Activated CD4-positive, alpha-beta T cell treated with anti-CD3 and anti-CD28 coated beads for 24 hours (primary cell): ENCODE results near the gene BCL2.

Experiments
- DNase-seq, 2 donors: peaks; one replicate each; pipeline ENCODE4 v3.0.0-alpha.2; 2020; ENCODE audit warnings: low read depth in 2 of 2

Gene BCL2

DNA sequence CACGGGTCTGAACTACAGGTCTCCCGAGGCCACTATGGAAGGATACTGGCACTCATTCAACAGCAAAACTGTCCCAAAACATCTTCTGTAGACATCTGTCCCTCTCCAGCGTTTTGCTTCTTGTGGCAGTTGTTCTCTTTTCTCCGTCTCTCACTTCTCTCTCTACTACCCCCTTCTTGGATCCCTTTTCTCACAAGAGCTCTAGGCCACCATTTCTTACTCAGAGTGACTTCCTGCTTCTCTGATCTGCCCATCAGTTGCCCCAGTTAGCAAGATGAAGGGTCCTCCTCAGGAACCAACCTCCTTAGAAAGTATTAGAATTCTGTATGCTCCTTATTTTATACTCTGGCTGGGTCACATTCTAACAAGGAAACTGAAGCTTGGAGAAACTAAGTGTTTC is 32.6 kb downstream of the BCL2 start:
- no peak for DNase-seq

DNA sequence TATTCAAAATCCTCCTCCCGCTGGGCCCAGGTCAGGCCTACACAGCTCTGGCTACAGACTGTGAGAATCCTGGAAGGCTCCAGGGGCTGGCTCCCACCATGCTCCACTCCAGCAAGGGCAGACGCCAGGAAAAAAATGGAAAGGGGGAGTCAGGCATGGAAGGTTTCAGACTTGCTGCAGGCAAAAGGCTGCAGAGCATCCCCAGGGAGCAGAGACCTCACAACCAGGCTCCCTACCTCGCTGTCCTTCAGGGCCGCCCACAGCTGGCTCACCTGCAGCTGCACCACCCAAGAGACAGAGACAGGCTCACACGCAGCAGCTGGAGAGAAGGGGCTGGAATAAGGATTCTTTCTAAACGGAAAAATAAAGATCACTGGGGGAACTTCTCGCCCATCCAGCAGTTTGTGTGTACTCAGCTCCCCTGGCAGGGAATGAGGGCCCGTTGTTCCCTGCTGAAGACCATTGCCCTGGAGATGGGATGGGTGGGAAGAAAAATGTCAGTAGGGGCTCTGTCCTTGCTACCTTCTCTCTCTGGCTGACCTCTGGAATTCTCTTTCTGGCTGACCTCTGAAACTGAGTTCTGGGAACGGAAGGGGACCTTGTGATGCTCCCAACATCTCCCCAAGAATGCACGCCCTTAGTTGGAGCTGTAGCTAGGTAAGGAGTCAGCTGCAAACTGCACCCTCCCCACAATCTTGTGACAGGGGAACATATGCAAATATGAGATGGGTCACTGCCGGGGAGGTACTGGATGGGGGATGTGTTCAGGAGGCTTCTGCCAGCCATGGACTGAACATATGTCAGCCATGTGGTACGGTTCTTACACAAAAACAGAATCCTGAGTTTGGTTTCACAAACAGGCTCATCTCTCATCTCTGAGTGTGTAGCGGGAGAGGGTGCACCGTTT is 34.5 kb downstream of the BCL2 start:
- DNase-seq, result no peak

DNA sequence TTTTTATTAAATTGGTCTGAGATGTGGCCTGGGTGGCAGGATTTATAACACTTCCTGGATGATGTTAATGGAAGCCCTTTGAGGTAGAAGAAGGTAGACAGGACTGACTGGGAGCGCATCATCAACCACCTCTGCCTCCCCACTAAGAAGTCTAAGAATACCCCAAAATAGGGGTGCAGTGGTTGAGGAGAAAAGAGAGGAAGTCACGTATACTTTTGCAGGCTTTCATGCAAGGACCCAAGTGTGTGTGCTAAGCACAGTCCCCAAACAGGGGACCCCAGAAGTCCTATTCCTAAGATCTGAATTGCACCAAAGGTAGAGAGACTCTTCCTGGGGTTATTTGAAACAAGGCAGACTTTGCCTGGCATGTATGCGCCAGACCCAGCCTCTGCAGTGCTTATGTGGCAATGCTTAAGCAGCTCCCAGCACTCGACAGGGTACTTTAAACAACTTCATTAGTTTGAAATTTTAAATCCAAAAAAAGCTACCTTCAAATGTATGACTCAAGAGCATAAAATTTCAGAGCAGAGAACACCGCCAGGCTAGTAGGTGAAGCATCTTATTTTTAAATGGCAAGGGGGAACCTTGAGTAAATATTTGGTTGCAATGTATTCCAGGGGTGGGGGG is 35.3 kb downstream of the BCL2 start:
- no peak for DNase-seq

- no peak for DNase-seq
These were observed 36.1 kb downstream of the BCL2 start for GRCh38 chr18:63283305-63284094.

- DNase-seq, result no peak
These were observed 36.8 kb downstream of the BCL2 start for GRCh38 chr18:63282793-63283192.

DNA sequence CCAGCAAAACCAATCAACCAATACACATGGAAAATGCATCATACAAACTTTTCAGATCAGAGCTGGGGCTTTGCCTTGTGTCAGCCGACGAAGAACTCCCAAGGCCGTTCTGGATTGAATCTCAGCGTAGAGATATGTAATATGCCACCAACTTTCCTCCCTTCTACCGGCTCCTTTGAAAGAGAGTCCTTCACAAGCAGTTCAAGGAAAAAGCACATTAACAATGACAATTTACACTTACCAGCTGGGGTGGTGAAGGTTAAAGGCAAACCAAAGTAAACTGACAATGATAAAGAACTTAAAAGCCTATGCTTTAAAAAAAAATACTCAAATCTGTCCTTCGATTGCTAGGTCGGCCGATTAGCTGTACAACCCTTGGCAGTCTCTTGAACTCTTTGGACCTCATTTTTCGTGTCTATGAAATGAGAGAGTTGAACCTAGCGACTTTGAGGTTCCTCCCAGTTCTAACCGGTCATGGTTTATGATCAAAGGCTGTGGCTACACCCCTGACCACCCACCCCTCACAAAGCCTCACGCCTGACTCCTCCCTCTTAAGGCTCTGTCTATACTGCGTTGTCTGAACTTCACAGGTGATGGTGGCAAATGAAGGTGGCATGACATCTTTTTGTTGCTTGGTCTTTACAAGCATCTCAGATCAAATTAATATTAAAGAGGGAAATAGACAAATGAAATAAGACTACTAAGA is 46.2 kb downstream of the BCL2 start:
- DNase-seq, result no peak

GRCh38 chr18:63272638-63273037 is 46.9 kb downstream of the BCL2 start:
- no peak for DNase-seq

- no peak for DNase-seq
These were observed 47.7 kb downstream of the BCL2 start for GRCh38 chr18:63271881-63272299.

DNA sequence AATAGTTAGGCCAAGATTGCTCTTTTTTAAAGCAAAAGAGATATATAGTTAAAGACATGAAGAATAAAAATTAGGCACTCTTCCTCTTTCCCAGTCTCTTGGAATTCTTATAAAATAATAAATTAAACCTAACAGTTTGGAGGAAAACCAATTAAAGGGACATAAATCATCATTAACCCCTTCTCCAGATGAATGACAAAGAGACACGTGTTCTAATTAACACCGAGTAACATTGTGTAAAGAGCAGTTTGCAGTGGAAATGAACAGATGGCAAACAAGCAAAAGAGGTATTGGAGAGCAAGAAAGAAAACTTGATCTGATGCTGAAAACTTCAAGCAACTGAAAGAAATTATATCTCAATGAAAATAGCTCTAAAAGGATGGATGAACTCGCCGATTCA is 48.4 kb downstream of the BCL2 start:
- no peak for DNase-seq

DNA sequence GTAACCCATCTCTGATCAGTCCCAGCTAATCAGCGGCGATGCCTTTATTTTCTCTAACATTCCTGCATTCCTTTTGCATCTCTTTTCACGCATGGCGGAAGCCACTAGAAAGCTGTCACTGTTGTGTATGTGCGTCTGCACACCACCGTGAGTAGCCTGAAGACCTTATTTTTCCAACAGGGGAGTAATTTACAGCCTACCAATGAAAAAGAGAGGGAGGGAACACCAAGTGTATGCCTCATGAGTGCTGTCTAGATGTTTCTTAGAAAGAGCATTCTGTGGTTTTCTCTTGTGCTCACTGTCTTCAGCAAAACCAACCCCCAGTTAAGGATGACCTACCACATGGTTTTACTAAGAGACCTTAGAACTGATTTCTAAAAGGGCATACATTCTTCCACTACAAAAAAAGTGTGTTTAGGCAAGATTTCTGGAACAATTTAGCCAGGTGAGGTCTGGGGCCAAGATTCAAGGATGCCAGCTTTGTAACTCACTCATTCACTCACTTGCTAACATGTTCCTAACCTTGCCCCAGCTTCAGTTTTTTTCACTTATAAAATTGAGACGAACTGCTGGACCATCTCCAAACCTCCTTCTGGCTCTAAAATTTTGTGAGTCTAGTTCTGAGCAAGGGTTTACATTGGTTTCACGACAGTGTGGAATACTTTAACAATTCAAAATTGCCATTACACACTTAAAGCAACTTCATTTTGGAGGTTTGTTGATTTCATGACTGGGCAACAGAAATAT is 51.4 kb downstream of the BCL2 start:
- no peak for DNase-seq

- no peak for DNase-seq
These were observed 52.4 kb downstream of the BCL2 start for GRCh38 chr18:63266888-63267790.

DNA sequence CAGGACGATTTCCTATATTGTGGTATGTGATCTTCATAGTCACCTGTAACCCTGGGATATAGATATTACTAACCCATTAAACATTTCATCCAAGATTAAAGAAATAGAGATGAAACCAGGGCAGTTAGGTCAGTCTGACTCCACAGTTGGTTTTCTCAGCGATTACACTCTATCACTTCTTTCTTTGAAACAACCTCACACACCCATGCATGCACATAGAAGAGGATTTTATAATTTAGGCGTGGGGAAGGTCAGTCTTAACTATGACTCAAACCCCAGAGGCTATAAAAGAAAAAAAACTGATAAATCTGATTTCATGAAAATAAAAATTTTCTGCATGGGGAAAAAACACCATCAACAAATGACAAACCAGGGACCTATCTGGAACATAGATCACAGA is 54.2 kb downstream of the BCL2 start:
- no peak for DNase-seq

- DNase-seq, result no peak
These were observed 54.7 kb downstream of the BCL2 start for GRCh38 chr18:63264871-63265270.

DNA sequence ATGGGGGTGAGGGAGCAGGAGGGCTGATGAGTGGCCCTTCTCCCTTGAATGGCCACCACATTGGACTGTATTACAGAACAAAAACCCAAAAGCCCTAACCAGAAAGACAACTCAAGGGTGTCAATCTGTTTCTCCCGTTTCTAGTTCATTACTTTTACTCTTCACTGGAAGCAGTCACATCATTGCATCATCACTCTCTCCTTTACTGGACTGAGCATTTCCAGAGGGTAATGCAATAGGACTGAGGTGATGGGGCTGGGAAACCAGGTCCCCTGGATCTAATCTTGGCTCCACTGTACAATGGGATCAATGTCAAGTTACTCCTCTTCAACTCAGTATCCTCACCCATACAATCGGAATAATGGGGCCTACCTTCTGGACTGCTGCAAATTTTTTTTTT is 56.1 kb downstream of the BCL2 start:
- DNase-seq, result no peak

GRCh38 chr18:63262369-63263335 is 56.9 kb downstream of the BCL2 start:
- no peak for DNase-seq

- no peak for DNase-seq
These were observed 58.5 kb downstream of the BCL2 start for GRCh38 chr18:63261029-63261428.

GRCh38 chr18:63260380-63260754 is 59.2 kb downstream of the BCL2 start:
- no peak for DNase-seq

- no peak for DNase-seq
These were observed 59.8 kb downstream of the BCL2 start for GRCh38 chr18:63259567-63260379.
